Urothelium cell line (cell line): Measurements from ENCODE around the gene FOS.
"Not testable (repeated sequence)": the region's sequence is repeated elsewhere in the genome, so short reads cannot be mapped to it uniquely, and the experiment has no call there.

ENCODE experiments used
- DNase-seq: peaks from one replicate; pipeline ENCODE4 v3.0.0; 2011; ENCODE audit warnings: low spot score, mixed read lengths
- FAIRE-seq: peaks from 2 replicates; lab custom pipeline; 2011; peaks lifted over from hg19 to GRCh38; lab: Jason Lieb, UNC

Gene FOS

DNA sequence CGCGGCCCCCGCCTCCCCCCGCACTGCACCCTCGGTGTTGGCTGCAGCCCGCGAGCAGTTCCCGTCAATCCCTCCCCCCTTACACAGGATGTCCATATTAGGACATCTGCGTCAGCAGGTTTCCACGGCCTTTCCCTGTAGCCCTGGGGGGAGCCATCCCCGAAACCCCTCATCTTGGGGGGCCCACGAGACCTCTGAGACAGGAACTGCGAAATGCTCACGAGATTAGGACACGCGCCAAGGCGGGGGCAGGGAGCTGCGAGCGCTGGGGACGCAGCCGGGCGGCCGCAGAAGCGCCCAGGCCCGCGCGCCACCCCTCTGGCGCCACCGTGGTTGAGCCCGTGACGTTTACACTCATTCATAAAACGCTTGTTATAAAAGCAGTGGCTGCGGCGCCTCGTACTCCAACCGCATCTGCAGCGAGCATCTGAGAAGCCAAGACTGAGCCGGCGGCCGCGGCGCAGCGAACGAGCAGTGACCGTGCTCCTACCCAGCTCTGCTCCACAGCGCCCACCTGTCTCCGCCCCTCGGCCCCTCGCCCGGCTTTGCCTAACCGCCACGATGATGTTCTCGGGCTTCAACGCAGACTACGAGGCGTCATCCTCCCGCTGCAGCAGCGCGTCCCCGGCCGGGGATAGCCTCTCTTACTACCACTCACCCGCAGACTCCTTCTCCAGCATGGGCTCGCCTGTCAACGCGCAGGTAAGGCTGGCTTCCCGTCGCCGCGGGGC lies at the start of gene FOS:
TSS of gene FOS (plus strand) at position 407 of the 731 bp plus-strand sequence. CDS start at position 562, 155 bp downstream.
- FAIRE-seq (peak; percentile 96), DNase-seq (peak; percentile 99)

GRCh38 chr14:75229661-75230139 lies 48.9 kb upstream of the FOS start:
- FAIRE-seq (no peak), DNase-seq (no peak)

- DNase-seq (peak; percentile 80), FAIRE-seq (peak; percentile 87)
These were observed 48.4 kb upstream of the FOS start for GRCh38 chr14:75230140-75230792.

- DNase-seq (no peak), FAIRE-seq (peak; percentile 88)
These were observed 47.3 kb upstream of the FOS start for GRCh38 chr14:75231320-75231719.

- no peak for FAIRE-seq
- no peak for DNase-seq
These were observed 46.4 kb upstream of the FOS start for GRCh38 chr14:75232191-75232590.

- DNase-seq (no peak), FAIRE-seq (no peak)
These were observed 46.0 kb upstream of the FOS start for GRCh38 chr14:75232597-75232996.

DNA sequence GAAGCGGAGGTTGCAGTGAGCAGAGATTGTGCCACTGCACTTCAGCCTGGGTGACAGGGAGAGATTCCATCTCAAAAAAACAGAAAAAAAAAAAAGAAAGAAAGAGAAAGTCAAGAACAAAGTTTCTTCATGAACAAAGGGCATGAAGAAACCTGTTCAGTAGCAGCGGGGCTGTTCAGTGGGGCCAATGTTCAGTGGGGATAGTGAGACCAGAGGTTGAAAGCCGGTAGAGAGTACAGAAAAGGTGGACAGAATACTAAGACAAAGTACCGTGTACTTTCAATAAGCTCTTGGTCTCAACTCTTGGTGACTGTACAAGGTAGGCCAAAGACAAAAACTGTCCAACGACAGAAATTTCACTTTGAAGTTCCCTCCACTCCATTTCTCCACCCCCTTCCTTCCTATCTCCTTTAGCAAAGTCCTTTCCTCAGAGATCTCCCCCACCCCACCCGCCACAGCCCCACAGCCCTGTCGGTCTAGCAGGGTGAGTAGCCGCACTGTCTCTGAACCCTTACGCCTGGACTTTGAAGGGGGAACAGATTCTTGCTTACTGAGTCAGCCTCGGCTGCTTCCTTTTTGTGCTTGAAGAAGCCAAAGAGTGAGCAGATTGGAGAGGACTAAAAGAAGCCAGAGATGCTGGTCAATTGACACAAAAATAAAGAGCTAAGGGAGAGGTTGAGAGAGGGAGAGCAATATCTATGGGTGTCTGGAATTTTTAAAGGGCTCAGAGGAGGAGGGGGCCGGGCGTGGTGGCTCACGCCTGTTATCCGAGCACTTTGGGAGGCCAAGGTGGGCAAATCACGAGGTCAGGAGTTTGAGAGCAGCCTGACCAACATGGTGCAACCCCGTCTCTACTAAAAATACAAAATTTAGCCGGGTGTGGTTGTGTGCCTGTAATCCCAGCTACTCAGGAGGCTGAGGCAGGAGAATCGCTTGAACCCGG lies 44.2 kb upstream of the FOS start:
- FAIRE-seq (no peak), DNase-seq (peak; percentile 83)

- FAIRE-seq, DNase-seq: not testable (repeated sequence)
These were observed 43.4 kb upstream of the FOS start for GRCh38 chr14:75235198-75235597.

DNA sequence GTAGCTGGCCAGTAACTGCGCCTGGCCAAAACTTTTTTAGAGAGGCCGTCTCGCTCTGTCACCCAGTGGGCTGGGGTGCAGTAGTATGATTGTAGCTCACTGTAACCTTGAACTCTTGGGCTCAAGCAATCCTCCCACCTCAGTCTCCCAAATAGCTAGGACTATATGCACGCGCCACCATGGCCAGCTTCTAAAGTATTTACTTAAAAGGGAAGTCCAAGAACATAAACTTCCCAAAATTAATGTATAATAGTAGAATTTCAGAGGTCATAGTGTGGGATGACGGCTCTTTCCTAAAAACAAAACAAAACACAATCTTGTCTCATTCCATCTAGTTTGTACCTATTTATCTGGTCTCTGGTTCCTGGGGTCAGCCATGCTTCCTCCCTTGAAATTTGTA lies 42.2 kb upstream of the FOS start:
- DNase-seq = no peak

GRCh38 chr14:75236901-75237419 lies 41.7 kb upstream of the FOS start:
- FAIRE-seq (no peak), DNase-seq (no peak)

More for the DNA sequence above, 42.2 kb upstream of the FOS start:
- FAIRE-seq = no peak

DNA sequence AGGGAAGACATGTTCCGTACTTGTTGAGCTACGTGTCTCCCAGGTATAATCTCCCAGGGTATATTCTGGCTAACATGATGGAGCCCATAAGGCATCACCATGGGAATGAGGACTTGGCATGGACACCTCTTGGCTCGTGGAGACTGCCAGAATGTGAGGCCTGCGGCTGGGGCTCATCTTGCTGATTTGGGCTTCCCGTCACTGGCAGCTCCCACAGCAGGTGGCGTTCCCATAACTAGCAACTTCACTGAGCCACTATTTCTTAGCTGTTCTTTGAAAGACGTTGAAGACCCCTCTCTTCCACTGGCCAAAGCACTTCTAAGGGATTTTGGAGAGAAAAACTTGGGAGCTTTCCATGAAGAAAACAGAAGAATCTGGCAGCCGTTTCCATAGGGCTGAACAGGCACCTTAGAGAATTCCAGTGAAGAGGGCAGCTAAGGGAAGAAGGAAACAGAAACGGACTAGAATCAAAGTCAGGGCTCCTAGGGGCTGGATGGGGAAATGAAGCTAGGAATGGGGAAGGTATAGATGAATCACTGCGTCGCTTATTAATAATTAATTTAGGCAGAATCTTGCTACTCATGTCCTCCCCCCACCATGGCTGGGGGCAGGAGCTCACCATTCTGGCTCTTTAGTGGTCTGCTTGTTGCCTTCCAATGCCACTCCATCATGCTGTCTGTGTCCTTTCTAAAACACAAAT lies 39.7 kb upstream of the FOS start:
- FAIRE-seq (no peak), DNase-seq (no peak)

- DNase-seq (no peak), FAIRE-seq (no peak)
These were observed 37.8 kb upstream of the FOS start for GRCh38 chr14:75240781-75241180.

DNA sequence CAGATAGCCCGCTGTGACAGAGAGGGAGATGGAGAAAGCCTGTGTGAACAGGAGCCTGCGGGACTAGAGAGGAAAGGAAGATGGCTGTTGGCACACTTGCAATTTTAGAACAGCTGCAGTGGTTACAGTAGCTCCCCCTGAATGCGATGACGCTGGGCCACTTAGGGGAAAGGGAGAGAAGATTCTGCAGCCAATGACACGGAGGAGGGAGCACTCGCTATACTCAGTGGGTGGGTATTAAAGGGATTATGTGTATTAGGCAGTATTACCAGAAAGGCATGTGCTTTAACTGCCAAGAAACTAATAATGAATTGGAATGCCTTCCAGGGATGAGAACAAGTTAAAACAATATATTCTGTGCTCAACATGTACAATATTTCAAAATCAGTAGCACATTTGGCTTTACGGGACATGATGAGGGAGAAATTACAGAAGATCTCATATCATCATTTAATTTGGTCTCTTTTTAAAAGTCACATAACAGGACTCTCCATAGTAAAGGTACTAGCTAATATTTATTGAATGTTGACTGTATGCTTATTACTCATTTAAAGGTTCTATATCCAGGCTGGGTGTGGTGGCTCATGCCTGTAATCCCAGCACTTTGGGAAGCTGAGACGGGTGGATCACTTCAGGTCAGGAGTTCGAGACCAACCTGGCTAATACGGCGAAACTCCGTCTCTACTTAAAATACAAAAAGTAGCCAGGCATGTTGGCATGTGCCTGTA lies 35.9 kb upstream of the FOS start:
- no peak for DNase-seq
- FAIRE-seq = peak; percentile 13

GRCh38 chr14:75244121-75244520 lies 34.5 kb upstream of the FOS start:
- no peak for FAIRE-seq
- no peak for DNase-seq

DNA sequence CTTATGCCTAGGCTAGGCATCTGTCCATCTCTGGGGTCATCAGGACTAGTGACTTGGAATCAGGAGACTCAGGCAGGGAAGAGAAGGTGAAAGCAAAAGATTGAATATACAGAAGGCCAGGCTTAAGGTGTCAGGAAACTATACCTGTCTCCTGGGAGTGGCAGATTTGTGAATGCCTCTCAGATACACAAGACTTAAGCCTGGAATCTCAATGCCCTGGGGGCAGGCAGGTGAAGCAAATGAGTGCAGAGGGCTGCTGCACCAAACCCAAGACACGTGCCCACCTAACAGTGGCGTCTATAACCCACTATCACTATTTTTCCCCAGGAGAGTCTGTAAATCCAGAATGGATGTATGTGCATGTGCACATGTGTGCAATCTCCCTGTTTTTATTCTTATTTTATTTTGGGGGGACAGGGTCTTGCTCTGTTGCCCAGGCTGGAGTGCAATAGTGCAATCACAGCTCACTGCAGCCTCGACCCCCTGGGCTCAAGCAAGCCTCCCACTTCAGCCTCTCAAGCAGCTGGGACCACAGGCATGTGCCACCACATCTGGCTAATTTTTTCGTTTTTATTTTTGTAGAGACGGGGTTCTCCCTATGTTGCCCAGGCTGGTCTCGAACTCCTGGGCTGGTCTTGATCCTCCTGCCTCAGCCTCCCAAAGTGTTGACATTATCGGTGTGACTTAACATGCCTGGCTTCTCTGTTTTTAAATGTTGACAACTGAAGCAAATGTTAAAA lies 31.9 kb upstream of the FOS start:
- no peak for FAIRE-seq
- no peak for DNase-seq

- FAIRE-seq (no peak), DNase-seq (no peak)
These were observed 31.2 kb upstream of the FOS start for GRCh38 chr14:75247286-75247922.

DNA sequence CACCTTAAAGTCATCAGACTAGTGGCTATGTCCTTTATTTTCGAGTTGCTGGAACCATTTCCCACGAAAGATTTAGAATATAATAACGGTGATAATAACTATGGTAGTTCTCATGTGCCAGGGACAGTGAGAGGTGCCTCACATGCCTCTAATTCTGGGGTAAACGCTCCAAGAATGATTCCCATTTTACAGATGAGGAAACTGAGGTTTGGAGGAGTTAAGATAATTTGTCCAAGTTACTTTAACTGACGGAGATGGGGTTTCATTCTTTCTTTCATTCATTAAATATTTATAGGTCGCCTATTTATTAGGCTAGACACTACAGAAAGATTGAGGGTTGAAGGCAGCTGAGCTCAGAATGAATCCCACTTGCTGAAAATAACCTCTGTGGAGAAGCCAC lies 30.7 kb upstream of the FOS start:
- DNase-seq (no peak), FAIRE-seq (no peak)

DNA sequence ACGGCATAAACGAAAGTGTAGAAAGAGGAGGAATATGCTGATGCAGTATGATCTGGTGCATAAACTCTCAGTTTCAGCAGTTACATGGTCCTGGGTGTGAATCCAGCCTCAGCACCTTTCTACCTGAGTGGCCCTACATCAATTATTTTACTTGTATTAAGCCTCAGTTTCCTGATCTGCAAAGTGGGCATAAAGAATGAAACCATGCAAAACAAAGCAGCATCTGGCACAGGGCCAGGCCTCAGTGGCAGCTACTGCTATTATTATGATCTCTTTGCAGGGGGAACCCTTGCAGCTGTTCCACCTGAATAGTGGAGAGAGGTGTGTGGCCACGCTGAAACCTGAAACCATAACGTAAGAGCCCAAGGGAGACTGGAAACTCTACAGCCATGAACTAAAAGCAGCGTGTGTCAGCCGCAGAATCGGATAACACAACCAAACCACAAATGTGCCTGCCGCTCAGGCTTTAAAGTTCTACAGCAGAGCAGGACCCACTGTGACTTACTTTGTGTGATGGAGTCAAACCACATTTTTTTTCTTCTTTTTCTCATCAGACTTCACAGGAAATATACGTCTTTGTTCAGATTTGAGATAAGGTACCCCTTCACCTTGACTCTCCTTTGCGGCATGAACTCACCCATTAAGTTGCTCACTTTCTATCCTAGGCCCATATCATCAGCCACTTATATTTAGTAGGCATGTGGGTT lies 29.2 kb upstream of the FOS start:
- DNase-seq (peak; percentile 47), FAIRE-seq (no peak)
